Dendritic cell treated with granulocyte-macrophage colony-stimulating factor and Interleukin-4, amounts not matched to agents 40 ng/mL and 50 ng/mL, for 4 days (primary cell): ENCODE results near the gene OR52E6.

Experiments
- H3K27ac Mint-ChIP-seq: one replicate; pipeline ENCODE4 v1.8.0; 2022; ENCODE audit warnings: mild to moderate bottlenecking, mixed read lengths
- H3K27me3 Mint-ChIP-seq: one replicate; pipeline ENCODE4 v1.8.0; 2022; ENCODE audit warnings: mild to moderate bottlenecking, mixed read lengths
- H3K36me3 Mint-ChIP-seq: one replicate; pipeline ENCODE4 v1.8.0; 2022; ENCODE audit warnings: low read depth, mixed read lengths
- H3K4me1 Mint-ChIP-seq: one replicate; pipeline ENCODE4 v1.8.0; 2022; ENCODE audit warnings: low read depth, mixed read lengths
- H3K4me3 Mint-ChIP-seq: one replicate; pipeline ENCODE4 v1.8.0; 2022; ENCODE audit warnings: mild to moderate bottlenecking, moderate library complexity, mixed read lengths
- H3K9me3 Mint-ChIP-seq: one replicate; pipeline ENCODE4 v1.8.0; 2022; ENCODE audit warnings: mixed read lengths
- intact Hi-C: fragments of 100-400 bp; cut with micrococcal nuclease; formaldehyde crosslinking; loops from one replicate; pipeline ENCODE4 v1.15.0; 2022

Gene OR52E6

DNA sequence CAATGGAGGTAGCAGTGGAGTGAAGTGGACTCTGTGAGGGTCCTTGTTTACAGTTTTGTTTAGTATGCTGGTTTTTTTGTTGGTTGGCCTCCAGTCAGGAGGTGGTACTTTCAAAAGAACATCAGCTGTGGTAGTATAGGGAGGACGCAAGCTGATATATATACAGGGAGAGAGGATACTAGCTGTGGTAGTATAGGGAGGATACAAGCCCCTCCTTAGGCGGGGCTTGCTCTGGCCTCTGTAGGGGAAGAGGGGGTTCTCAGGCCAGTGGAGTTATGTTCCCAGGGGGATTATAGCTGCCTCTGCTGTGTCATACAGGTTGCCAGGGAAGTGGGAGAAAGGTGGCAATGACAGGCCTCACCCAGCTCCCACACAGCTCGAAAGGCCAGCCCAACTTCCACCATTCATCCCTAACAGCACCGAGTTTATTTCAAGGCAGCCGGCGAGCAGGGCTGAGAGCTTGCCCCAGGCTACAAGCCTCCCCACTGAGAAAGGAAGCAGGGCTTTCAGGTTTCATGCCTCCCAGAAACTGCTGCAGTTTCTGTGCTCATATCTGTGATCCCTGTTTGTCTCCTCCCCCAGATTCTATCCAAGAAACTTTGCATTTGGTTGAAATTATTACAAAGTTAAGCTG lies 10.4 kb downstream of the OR52E6 start:
- Mint-ChIP-seq H3K36me3 (no peaks in the 10 kb centered on the region), H3K27ac (no peak overlapping the region), H3K9me3 (peaks cover 9% of the 10 kb centered on the region), H3K4me3 (no peak overlapping the region), H3K4me1 (no peaks in the 10 kb centered on the region), H3K27me3 (no peaks in the 10 kb centered on the region)
- intact Hi-C loops = no loop called here

DNA sequence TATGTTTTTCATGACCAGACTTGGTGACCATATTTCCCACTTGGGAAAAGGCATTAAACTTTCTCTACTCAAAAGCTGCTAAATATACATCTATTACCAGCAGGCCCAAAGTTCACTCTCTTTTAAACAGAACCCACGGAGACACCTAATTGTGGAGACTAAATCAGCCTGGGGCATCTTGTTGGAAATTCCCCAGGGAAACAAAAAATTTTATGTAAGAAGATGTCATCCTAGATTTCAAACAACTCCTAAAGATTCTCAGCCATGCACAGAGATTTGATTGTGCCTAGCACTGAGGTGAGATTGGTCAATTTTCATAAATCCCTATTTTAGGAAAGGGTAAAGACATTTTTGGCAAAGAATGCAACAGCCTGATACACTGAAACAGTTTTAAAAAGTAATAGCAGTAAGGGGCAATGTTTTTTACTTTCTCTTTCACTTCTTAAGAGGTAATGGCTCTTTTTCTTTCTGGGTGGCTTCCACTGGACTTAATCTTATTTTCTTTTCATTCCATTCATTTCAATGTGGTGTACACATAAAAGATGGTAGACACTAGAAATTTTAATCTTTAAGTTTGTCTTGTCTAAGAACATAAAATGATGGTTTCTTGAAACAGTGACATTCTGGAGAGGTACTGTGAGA lies 23.3 kb downstream of the OR52E6 start:
- H3K9me3 Mint-ChIP-seq = peaks cover 9% of the 10 kb centered on the region
- H3K27ac Mint-ChIP-seq = no peak overlapping the region
- no peaks in the 10 kb centered on the region for H3K27me3 Mint-ChIP-seq
- no peaks in the 10 kb centered on the region for H3K36me3 Mint-ChIP-seq
- H3K4me1 Mint-ChIP-seq = peaks cover 22% of the 10 kb centered on the region
- intact Hi-C loops = no loop called here
- no peak overlapping the region for H3K4me3 Mint-ChIP-seq

DNA sequence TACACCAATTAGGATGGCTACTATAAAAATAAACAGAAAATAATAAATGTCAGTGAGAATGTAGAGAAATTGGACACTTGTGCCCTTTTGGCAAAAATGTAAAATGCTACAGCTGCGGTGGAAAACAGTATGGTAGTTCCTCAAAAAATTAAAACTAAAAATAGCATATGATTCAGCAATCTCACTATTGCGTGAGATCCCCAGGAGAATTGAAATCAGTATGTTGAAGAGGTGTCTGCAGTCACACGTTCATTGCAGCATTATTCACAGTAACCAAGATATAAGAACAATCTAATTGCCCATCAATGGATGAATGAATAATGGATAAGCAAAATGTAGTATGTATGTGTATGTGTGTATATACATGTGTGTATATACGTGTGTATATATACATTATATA lies 26.2 kb downstream of the OR52E6 start:
- Mint-ChIP-seq H3K27me3 (no peaks in the 10 kb centered on the region), H3K4me3 (no peak overlapping the region), H3K4me1 (peaks cover 23% of the 10 kb centered on the region), H3K36me3 (no peaks in the 10 kb centered on the region), H3K9me3 (peaks cover 9% of the 10 kb centered on the region), H3K27ac (no peak overlapping the region)
- intact Hi-C loops = no loop called here

DNA sequence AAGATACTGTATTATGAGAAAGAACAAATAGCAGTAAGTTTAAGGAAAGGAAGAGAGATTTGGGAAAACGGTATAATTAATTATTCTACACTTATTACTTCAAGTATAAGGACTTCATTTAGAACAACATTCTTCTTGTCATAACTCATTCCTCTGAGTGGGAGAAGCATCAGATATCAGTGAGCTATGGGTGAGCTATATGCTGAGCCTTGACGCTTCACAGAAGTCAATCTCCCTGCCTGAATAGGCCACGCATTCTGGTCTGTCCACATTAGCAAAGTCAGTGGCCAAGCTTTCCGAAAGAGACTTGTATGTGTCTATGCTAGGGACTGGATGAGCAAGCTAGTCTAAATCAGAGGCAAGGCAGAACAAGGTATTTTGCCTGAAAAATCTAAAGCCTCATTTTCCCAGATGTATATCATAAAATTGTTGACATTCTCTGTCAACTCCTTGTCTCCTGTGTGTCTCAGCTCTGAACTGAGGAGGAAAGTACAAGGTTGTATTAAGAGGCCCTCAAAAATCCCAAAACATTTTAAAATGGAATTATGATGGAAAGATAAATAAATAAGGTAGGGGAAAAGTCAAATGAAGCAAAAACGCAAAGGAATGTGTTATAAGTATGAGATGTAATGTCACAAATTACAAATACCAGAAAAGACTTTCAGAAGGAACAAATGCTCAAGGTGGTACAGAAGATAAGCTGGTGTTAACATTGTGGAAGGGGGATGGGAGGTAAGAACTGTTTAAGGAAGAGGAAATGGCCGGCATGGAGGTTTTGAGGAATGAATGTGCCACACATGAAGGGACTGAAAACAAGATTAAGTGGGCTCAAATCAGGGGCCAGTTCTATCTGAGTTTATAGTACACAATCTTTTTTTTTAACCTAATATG lies 31.5 kb downstream of the OR52E6 start:
- Mint-ChIP-seq H3K9me3 (no peaks in the 10 kb centered on the region), H3K27ac (no peak overlapping the region), H3K4me3 (no peak overlapping the region), H3K27me3 (no peaks in the 10 kb centered on the region), H3K36me3 (no peaks in the 10 kb centered on the region), H3K4me1 (peaks cover 18% of the 10 kb centered on the region)
- intact Hi-C loops = loop anchor here (5.0 to 10.0 kb wide), 4 partner anchors 128 to 1175 kb away; partner anchors contain the start of genes OR51D1 and OR51V1

DNA sequence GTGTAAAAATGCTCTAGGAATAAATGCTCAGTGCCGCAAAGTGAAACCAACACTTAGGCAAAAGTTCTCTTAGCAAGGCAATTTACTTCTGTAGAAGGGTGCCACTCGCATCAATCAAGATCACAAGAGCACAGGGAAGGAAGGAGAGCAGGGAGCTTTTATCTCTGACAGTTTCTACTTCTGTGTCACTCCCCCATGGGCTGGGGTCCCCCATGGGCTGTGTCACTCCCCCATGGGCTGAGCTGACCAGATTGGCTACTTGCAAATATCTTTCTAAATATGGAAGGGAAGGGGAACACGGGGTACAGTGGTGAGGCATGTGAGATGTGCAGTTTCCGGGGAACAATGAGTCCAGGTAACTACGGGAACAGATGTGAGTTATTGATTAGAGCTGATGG lies 32.6 kb downstream of the OR52E6 start:
- Mint-ChIP-seq H3K4me1 (peaks cover 12% of the 10 kb centered on the region), H3K36me3 (no peaks in the 10 kb centered on the region), H3K27ac (peak overlapping the region; percentile 22), H3K27me3 (no peaks in the 10 kb centered on the region), H3K4me3 (peak overlapping the region; percentile 73), H3K9me3 (peaks cover 6% of the 10 kb centered on the region)
- intact Hi-C loops = loop anchor here (10.0 kb wide), 3 partner anchors 604 to 1174 kb away; partner anchors contain the start of genes OR51D1 and OR51V1

DNA sequence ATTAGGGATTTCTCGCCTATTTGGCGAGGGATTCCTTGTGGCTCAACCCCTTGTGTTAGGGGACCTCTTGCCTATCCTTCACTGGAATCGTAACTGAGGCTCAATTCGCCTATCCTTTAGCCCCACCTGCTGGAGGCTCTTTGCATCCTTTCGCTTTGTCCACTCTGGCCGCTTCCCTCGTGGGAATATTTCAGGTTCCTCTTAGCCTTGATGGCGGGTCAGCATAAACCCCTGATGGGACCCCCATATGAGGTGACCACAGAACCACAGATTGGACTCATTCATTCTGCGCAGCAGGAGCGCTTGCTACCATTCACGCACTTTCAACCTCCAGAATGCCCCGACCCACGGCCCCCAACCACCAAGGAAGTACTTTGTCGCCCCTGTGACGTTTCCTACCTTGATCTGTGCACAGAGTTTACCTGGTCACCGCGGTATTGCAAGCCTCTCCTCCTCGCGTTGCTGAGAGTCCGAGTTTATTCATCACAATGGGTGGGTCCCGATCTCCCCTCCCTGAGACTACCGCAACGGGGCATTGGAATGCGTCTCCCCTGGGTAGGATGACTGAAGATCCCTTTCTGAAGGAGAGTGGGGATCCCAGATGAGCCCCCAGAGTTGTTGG lies 33.1 kb downstream of the OR52E6 start, which contains the start of gene OR52N2:
Gene OR52N2, plus strand, starts transcription at position 425 of the 622 bp plus-strand sequence. CDS start 11,412 bp downstream, outside the sequence.
- H3K36me3 Mint-ChIP-seq = no peaks in the 10 kb centered on the region
- peak within 1 kb of the TSS; percentile 22 for H3K27ac Mint-ChIP-seq
- H3K4me3 Mint-ChIP-seq = peak within 1 kb of the TSS; percentile 73
- peaks cover 12% of the 10 kb centered on the region for H3K4me1 Mint-ChIP-seq
- peaks cover 11% of the 10 kb centered on the region for H3K9me3 Mint-ChIP-seq
- no peaks in the 10 kb centered on the region for H3K27me3 Mint-ChIP-seq
- intact Hi-C loops = loop anchor here (1.0 to 10.0 kb wide), 5 partner anchors 208 to 1174 kb away; partner anchors contain the start of genes OR51D1 and OR51V1

DNA sequence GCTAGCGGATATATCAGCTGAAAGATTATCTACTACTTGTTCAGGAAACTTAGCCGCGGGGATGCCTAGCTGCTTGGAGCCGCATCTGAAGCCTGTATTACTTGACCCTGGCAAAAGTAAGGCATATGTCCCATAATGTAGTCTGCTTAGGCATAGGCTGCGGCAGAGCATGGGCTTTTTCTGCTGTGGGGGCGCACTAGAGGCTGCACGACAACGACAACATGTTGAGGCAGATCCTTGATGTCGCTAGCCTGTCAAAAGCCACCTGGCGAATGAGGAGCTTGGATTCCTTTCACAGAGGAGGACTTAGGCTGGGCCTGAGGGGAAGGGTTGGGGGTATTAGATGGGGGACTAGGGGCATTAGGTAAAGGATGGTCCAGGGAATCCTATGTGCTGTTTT lies 34.1 kb downstream of the OR52E6 start:
- Mint-ChIP-seq H3K27me3 (no peaks in the 10 kb centered on the region), H3K36me3 (no peaks in the 10 kb centered on the region), H3K27ac (no peak overlapping the region), H3K9me3 (peaks cover 20% of the 10 kb centered on the region), H3K4me3 (no peak overlapping the region), H3K4me1 (peaks cover 12% of the 10 kb centered on the region)
- intact Hi-C loops = loop anchor here (10.0 kb wide), 3 partner anchors 603 to 1173 kb away; partner anchors contain the start of genes OR51D1 and OR51V1

DNA sequence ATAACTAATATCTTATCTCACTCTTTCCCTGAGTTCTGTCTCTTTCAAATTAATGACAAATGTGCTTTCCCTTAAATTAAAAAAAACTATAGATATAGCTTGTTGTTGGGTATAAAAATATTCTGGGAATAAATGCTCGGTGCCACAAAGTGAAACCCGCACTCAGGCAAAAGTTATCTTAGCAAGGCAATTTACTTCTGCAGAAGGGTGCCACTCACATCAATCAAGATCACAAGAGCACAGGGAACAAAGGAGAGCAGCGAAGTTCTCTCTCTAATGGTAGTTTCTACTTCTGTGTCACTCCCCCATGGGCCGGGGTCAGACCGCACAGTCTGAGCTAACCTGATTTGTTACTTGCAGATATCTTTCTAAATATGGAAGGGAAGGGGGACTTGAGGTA lies 37.7 kb downstream of the OR52E6 start:
- H3K36me3 Mint-ChIP-seq = no peaks in the 10 kb centered on the region
- H3K4me1 Mint-ChIP-seq = peaks cover under 1% of the 10 kb centered on the region
- H3K9me3 Mint-ChIP-seq = peaks cover 20% of the 10 kb centered on the region
- H3K4me3 Mint-ChIP-seq = no peak overlapping the region
- intact Hi-C loops = loop anchor here (10.0 kb wide), 3 partner anchors 599 to 1169 kb away; partner anchors contain the start of genes OR51D1 and OR51V1
- H3K27ac Mint-ChIP-seq = no peak overlapping the region
- no peaks in the 10 kb centered on the region for H3K27me3 Mint-ChIP-seq

DNA sequence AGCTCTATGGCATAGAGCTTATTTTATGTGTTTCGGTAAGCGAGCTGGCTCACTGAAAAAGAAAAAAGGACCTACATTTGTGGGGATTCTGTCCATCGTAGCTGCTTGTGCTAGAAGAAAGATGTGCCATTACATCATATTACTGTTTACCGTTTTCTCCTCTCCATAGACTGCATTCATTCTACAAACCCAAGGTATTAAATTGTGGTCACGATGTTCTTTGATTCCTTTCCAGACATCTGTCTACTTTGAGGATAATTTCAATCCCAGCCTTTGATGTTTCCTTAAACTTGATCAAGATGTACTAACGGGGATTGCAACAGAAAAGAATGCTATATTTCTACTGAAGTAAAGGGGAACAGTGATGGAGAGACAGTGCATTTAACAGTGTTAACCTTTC lies 45.2 kb downstream of the OR52E6 start:
- no peak overlapping the region for H3K4me3 Mint-ChIP-seq
- no peaks in the 10 kb centered on the region for H3K4me1 Mint-ChIP-seq
- H3K36me3 Mint-ChIP-seq = no peaks in the 10 kb centered on the region
- H3K27ac Mint-ChIP-seq = no peak overlapping the region
- intact Hi-C loops = loop anchor here (10.0 kb wide), 1 partner anchor 52 kb away; no protein-coding TSS in a partner anchor
- H3K9me3 Mint-ChIP-seq = no peaks in the 10 kb centered on the region
- no peaks in the 10 kb centered on the region for H3K27me3 Mint-ChIP-seq

DNA sequence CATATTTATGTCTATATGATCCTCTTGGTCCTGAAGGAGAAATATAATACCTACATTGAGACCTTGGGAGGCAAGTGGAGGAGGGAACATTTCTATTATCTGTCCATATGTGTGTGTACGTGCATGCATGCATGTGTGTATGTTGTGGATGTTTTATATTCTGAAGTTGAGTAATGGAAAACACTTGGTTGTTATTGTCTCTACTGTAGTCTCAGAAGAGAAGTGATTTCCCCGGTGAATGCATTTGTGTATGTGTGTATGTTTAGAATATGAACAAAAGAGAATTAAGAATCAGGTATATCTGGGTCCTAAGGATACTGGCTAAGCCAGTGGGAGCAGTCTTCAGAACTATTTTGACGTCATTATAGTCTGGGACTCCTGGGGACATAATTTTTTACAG lies 50.5 kb downstream of the OR52E6 start, which contains the start of gene OR52N1:
Gene OR52N1, minus strand, starts transcription at position 101 of the 400 bp plus-strand sequence. CDS start 2,449 bp downstream, outside the sequence.
- H3K4me3 Mint-ChIP-seq = no peak within 1 kb of the TSS
- H3K9me3 Mint-ChIP-seq = no peaks in the 10 kb centered on the region
- H3K27me3 Mint-ChIP-seq = no peaks in the 10 kb centered on the region
- H3K4me1 Mint-ChIP-seq = no peaks in the 10 kb centered on the region
- intact Hi-C loops = loop anchor here (10.0 kb wide), 1 partner anchor 46 kb away; no protein-coding TSS in a partner anchor
- no peaks in the 10 kb centered on the region for H3K36me3 Mint-ChIP-seq
- H3K27ac Mint-ChIP-seq = no peak within 1 kb of the TSS
